ENCODE data around the gene ARSB. TPM values are rescaled to one million over a fixed set of nuclear protein-coding genes. Genes with fewer than 3 reads are reported as not detected.
"Not testable (repeated sequence)": the region's sequence is repeated elsewhere in the genome, so short reads cannot be mapped to it uniquely, and the experiment has no call there.

ARSB gene
- total RNA-seq, 1 donor from 2014 or later, result 32.4 TPM

DNA sequence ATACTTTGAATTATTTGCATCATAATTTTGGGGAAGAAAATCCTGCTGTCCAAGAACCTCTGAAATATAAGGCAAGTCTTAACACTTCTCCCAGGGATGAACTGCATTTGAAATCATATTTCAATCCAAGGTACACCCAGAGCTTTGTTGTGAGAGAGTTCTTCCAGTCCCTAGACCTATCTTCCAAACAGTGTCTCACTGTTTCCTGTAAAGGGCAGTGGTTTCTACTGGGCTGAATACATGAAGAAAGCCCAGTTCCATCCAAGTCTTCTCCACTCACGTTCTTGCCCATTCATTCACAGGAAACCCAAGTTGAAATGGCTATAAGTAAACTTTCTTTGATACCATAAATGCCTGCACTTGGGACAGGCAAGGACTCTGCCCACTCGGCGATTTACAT, 228.3 kb downstream of the ARSB start:
- DNase-seq (ENCODE audit: low read depth), result no peak

DNA sequence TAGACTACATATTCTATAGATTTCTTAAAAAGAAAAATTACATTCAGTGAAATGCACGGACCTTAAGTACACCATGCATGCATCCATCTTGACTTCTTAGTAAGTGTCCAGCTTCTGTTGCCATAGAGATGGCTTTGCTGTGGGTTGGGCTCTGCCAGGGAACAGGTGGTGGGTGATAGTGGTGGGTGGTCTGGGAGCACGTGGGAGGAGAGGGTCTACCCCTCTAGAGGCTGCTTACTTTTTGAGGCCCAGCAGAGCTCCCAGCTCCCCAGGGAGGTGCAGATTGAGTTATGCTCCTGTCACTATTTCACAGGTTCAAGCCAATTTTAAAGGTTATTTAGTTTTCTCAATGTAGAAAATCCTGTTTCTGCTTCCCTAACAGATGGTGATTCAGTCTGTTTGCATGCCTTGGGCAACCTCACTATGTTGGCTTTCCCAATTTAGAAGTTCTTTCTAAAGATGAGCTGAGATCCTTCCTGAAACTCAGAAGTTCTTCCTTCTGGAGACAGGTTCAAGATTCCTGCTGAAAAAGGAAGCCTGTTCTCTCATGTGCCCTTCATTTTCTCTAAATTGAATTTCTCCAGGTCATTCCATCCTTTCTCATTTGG, 229.2 kb downstream of the ARSB start:
- peak; percentile 43 for DNase-seq (ENCODE audit: low read depth)

DNA sequence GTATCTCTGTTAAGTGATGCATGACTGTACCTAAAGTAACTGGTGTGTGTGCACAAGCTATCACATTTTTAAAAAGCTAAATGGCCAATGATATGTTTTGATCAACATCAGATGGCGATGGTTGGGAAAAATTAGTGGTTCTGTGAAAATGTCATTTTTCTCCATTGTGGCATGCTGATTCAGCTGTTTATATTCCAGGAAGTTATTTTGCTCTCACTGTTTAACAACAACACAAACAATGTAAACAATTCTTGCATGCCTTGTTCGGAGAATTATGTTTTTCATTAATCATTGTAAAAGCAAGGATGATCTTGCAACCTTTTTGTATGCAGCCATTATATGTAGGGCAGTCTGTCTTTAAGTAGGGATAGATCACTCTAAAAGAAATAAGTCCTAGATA, 230.5 kb downstream of the ARSB start:
- no peak for DNase-seq (ENCODE audit: low read depth)

DNA sequence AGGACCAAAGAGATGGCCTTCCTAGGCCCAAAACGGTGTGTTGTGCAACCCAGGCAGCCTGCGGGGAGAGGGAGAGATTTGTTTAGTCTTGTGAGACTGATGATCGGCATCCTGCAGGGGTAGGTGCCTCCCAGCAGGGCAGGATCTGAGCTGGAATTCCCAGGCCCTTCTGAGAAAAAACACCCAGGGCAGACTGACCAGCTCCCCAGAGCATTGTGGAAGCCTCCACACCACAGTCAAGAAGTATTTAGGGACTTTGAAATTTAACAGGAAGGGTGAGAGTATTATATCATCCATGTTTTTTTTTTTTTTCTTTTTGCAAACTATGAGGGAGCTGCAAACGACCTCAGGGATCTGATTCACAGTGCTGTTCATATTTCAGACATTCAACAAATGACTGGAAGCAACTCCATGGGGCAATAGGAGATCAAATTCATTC, 232.0 kb downstream of the ARSB start:
- no peak for DNase-seq (ENCODE audit: low read depth)

DNA sequence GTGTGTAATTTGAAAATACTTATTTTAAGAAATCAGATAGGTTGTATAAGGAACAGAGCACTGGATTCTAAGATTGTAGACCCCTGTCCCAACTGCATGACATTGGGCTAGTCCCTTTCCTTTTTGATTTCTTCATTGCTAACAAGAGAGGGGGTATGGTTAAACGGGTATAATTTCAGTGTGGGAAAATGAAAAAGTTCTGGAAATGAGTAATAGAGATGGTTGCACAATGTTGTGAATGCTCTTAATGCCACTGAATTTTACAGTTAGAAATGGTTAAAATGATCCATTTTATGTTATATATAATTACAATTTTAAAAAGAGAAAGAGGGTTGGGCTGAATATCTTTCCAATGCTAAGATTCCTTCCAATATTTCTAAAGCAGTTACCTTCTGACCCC, 233.2 kb downstream of the ARSB start:
- DNase-seq (ENCODE audit: low read depth), result no peak

DNA sequence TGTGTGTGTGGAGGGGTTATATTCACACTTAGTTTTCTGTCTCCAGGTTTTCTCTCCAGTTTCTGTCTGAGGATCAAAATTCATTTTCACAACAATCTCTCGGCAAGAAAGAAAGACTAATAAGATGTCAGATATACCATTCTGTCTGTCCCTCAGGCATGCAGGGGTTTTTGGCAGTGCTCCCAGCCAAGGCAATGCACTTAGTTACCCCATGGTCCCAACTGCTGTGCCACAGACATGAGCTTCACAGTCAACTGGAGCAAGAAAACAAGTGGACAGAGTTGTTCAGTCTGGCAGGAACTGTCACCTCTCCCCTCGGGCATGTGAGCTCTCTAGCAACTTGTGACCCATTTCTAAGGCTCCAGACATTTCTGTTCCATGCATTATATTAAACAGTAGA, 234.8 kb downstream of the ARSB start:
- no peak for DNase-seq (ENCODE audit: low read depth)

DNA sequence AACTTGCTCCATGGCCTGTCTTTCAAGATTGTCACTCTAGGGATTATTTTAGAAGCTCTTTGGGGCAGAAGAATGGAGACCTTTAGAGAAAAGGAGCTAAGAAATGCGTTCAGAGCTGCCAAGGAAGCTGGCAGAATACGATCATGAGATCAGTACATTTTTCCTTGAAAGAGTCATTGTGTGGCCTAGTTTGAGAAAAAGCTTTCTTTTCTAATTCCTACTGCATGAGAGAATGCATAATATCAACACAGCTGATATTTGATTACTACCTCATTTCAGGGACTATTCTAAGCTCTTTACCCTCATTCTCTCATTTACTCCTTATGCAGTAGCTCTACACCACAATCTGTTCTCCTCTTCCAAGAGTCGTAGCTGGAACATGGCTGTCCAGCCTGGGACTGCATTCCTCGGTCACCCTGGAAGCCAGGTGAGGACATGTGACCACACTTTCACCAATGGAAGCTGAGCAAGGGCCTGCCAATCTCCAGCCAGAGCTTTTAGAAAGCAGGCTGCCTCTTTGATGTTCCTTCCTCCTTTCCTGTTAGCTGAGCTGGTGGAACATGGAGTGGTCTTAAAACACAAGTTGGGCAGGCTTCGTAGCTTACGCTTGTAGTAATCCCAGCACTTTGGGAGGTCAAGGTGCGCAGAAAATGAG, 237.3 kb downstream of the ARSB start:
- DNase-seq (ENCODE audit: low read depth), result peak; percentile 63

DNA sequence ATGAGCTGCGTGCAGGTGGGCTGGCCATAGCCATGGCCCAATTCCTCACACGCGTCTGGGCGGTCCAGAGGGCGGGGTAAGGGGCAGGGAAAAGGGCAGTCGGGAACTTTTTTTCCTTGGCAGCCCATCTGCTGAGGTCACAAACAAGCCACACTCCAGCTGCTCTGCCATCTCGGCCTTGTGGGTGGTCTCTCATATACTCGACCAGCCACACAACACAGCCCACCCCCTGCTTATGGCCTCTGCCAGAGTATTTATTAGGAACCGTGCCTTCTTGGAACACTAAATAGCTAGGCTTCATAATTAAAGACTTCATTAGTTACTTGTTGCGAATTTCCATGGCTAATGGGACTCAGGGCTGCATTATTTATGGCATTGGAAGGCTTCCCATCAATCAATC, 238.1 kb downstream of the ARSB start:
- DNase-seq (ENCODE audit: low read depth), result no peak

DNA sequence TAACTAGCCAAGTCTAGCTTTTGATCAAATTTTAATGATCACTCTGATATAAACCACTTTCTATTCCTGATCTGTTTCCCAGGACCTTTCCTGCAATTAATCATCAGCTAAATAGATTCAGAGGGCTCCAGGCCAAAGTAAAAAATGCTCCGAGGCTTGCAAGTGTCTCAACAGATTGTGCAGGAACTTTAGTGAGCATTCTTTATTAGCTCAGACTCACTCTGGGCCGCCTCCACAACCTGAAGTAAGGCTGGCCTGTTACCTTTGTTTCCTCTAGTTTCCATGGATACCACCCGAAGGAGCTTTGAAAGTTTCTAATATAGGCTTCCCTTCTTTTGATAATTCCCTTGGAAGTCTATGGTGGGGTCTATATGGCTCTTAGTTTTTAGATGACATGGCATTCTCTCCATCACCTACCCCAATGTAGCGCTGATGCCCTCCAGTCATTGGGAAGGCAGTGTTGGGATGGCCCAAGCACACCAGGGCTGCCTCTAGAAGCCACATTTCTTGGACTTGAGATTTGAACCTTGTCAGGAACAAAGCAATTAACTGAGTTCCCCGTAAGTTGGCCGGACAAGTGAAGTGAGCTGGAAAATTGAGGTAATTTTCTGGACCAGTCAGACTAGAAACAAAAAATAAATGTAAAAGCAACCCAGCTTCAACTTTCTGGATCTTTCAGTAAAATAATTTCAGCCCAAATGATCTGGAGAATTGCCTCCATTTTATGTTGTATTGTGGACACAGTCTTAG, 238.9 kb downstream of the ARSB start:
- no peak for DNase-seq (ENCODE audit: low read depth)

DNA sequence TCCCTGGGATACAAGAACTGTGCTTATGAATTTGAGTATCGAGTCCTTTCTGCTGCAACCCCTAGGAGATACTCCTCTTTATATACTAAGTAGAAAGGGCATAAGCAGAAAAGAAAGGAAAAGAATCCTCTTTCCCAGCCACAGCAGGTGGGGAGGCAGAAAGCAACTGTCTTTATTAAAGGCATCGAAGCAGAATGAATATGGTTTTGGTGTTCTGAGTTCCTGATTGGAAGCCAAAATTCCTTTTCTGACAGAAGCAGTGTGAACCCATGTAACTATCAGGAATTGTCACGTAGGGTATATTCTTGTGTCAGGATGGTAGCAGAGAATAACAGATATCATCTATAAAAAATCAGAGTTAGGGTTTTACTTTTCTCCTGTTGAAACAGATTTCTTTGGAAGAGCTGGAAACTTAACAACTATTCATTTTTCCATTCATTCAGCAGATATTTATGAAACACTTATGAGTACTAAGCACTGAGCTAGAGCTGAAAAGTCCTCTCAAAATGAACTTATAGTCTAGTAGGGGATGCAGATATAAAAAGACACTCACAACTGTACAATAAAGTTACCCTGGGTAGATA, 240.1 kb downstream of the ARSB start:
- DNase-seq (ENCODE audit: low read depth), result no peak

DNA sequence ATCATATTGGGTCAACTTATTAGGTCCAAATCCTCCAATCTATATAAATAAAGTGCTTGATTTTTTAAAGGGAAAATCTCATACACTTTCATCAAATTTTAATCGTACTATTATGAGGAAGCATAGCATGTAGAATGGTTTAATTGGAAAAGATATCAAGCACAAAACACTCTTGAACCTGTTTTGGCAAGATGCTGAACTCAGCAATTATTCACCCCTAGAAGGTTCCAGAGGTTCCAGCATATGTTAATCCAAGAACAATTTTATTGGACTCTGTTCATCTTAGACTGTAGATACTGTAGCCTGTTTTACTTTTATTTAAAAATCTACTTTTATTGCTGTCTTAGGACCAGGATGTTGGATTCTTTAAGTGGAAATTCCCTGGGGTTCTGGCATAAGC, 244.1 kb downstream of the ARSB start:
- DNase-seq (ENCODE audit: low read depth), result no peak

DNA sequence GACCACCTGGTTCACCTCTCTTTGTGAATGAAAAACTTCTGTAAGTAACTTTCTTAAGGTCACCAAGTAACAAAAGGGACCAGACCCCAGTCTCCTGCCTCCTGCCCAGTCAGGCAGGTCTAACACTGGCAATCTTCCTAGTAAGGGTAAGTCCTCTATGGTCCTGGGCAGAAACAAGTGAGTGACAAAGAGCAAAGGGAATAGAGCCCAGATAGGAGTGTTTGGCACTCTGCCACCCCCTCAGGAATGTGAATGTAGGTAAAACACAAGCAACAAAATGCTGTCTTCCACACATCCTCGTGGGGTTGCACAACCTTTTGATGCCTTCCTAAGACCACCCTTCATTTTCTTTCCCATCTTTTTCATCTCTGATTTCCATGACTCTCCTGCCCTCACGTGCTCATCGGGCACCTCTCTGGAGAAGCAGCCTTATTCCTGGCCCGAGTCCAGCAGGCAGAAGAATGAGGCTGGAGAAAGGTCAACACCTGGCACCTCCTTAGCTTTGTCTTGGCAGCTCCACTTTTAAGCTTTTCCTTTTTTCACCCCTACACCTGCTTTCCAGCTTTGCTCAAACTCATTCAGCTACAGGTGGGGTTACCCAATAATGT, 246.3 kb downstream of the ARSB start:
- DNase-seq (ENCODE audit: low read depth), result no peak

DNA sequence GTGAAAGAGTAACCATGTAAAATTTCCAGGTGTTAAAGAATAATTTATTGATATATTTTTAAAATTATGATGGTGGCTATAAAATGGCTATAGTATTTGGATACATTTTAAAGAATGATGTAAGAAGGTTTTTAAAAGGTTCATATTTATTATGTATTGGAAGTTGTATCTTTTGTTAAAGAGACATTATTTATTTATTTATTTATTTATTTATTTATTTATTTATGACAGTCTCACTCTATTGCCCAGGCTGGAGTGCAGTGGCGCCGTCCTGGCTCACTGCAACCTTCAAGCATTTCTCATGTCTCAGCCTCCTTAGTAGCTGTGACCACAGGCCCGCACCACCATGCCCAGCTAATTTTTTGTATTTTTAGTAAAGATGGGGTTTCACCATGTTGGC, 247.0 kb downstream of the ARSB start:
- no peak for DNase-seq (ENCODE audit: low read depth)

DNA sequence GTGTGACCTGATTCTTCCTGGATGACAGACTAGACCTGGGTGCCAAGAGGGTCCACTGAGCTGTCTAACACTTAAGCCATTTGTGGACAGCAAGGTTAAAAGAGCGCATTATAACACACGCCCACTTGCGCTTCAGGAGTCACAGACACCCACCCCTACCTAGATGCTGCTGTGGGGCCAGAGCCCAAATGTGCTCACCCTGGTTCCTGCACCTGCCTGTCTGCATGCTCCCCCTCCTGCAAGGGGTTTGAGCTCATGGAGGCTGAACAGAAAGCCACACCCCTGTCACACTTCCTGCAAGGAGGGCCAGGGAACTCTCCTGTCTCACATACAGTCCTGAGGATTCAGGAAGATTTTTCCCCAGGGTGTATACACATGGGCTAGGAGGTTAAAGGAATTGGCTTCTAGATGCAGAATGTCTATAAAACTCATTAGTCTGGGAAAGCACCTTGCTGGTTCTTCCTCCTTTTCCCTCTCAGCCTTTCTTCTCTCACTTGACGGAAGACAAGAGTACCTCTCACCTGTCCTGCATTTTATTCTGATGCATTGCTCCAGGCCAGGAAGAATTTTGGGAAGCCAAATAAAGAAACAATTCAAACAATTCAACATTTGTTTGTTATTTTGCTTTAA, 249.2 kb downstream of the ARSB start:
- DNase-seq (ENCODE audit: low read depth), result no peak

DNA sequence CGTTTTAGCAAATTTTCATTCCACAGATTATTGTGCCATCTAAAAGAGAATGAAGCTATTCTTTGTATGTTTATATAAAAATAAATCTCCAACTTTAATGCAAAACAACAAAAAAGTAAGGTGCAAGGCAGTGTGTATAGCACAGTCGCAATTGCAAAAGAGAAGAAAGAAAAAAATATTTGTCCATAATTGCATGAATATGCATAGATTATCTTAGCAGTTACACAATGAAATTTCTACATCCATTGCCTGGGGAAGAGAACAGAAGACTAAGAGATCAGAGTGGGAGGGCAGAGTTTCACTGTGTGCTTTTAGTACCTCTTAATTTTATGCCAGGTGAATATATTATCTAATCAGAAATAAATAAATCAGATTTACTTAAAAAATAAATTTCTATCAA, 250.2 kb downstream of the ARSB start:
- DNase-seq (ENCODE audit: low read depth), result no peak

DNA sequence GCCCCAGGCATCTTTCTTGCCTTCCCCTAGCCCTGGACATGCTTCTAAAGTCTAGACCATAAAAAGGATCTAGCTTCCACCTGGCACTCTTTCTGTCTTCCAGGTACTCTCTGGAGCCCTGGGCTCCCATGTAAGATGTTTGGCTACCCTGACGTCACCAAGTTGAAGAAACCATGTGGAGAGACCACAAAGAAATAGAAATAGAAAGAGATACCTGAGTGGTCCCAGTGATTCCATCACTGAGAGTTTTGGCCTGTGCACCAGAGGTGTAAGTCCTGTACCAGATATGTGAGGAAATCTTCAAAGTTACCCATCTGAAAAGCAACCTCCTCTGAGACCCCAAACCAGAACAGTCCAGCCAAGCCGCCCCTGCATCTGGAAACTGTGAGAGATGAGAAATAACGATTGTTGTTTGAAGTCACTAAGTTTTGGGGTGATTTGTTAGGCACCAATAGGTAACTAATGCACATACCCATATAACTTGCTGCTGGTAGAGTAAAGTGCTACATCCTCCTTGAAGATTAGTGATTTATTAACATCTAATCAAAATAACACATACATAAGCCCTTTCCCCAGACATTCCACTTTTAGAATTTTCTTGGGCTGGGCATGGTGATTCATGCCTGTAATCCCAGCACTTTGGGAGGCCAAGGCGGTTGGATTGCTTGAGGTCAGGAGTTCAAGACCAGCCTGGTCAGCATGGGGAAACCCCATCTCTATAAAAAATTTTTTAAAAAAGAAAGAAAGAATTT, 250.8 kb downstream of the ARSB start:
- no peak for DNase-seq (ENCODE audit: low read depth)

DNA sequence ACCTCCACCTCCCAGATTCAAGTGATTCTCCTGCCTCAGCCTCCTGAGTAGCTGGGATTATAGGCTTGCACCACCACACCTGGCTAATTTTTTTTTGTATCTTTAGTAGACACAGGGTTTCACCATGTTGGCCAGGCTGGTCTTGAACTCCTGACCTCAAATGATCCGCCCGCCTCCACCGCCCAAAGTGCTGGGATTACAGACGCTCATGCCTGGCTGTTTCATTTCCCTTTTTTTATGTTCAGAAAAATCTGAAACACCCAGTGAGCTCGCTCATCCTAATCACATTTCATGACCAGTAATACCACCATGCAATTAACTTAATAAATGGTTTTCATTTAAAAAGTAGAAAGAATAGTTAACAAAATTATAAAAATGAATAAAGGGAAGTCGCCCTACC, 252.4 kb downstream of the ARSB start:
- not testable (repeated sequence) for DNase-seq (ENCODE audit: low read depth)

DNA sequence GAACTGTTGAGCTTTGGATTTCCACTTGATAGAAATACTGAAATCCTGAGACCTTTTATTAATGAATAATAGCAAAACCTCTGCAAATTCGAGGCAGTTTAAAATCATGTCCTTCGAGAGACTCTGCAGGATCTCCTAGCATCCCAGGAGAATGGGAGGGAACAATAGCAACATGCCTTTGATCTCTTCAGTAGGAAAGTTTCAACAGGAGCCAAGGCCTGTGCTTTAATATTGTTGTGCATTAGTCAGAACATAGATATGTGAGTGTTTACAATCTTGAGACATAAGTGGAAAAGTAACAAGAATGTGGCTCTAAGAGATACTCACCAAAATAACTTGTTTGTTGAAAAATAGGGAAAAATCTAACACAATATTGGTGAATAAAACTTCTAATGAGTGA, 253.2 kb downstream of the ARSB start:
- no peak for DNase-seq (ENCODE audit: low read depth)

DNA sequence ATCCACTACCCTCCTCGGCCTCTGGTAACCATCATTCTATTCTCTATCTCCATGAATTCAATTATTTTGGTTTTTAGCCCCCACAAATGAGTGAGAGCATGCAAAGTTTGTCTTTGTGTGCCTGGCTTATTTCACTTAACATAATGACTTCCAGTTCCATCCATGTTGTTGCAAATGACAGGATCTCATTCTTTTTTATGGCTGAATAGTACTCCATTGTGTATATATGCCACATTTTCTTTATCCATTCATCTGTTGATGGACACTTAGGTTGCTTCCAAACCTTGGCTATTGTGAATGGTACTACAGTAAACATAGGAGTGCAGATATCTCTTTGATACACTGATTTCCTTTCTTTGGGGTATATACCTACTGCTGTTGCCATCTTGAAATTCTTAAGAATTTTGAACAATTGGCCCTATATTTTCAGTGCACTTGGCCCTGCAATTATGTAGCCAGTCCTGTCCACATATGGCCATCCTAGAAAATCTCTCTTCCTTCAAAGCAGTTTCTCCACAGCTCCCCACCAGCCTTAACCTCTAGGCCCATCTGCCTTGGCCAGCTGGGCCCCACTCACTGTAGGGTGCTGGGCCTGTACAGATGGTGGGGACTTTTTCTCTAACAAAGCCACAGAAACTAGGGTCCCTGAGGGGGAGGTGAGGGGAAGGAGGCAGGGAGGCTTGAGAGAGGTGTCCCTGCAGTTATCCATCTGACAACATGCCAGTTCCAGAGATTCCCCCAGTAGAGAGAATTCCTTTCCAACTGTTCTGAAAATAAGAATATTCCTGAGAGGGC, 254.6 kb downstream of the ARSB start:
- DNase-seq (ENCODE audit: low read depth), result no peak
